HepG2 (cell line): ENCODE measurements around the gene EBF4. TPM values are rescaled to one million over a fixed set of nuclear protein-coding genes. Genes with fewer than 3 reads are reported as not detected.
A peak's percentile ranks its signal among the peaks of the same experiment; 100 is the strongest.

Source experiments
- ATRX ChIP-seq: sonication (generic); formaldehyde crosslinking; IDR thresholded peaks from 2 replicates; pipeline ENCODE4 v1.4.0; 2020; ENCODE audit warnings: missing genetic modification reagents, borderline replicate concordance
- BATF2 ChIP-seq: sonication (generic); formaldehyde crosslinking; IDR thresholded peaks from 2 replicates; pipeline ENCODE4 v1.8.0; 2022; ENCODE audit warnings: mild to moderate bottlenecking, missing genetic modification reagents, moderate library complexity
- CBX1 ChIP-seq: IDR thresholded peaks from one replicate; pipeline ENCODE4 v1.6.1; 2016; ENCODE audit warnings: antibody characterized with exemption, low read depth
- CSRNP1 ChIP-seq: sonication (generic); formaldehyde crosslinking; IDR thresholded peaks from 2 replicates; pipeline ENCODE4 v1.8.1; 2023; ENCODE audit warnings: mild to moderate bottlenecking, missing genetic modification reagents
- HNF1B ChIP-seq: sonication (generic); formaldehyde crosslinking; IDR thresholded peaks from 2 replicates; pipeline ENCODE4 v1.5.1; 2020; ENCODE audit warnings: mild to moderate bottlenecking, moderate library complexity, missing genetic modification reagents
- KLF6 ChIP-seq: IDR thresholded peaks from 2 replicates; pipeline ENCODE4 v1.8.0; 2016; ENCODE audit warnings: missing biosample characterization, missing genetic modification reagents
- KLF9 ChIP-seq: IDR thresholded peaks from 2 replicates; pipeline ENCODE4 v1.6.1; 2016; ENCODE audit warnings: low read depth
- POLR2G ChIP-seq: fragments of 200-400 bp; formaldehyde crosslinking; IDR thresholded peaks from 2 replicates; pipeline ENCODE4 v1.6.1; 2018; ENCODE audit warnings: mild to moderate bottlenecking, low read depth, low read length, moderate library complexity
- SKIL ChIP-seq: sonication (generic); formaldehyde crosslinking; IDR thresholded peaks from 2 replicates; pipeline ENCODE4 v1.8.0; 2022; ENCODE audit warnings: missing genetic modification reagents, mild to moderate bottlenecking, moderate library complexity, borderline replicate concordance
- SRSF9 ChIP-seq: fragments of 200-400 bp; formaldehyde crosslinking; IDR thresholded peaks from 2 replicates; pipeline ENCODE4 v1.6.1; 2018; ENCODE audit warnings: borderline replicate concordance, mild to moderate bottlenecking, low read depth, low read length; ENCODE audit not compliant: insufficient read depth, poor library complexity, severe bottlenecking
- TBX2 ChIP-seq: sonication (generic); formaldehyde crosslinking; IDR thresholded peaks from 2 replicates; pipeline ENCODE4 v1.5.0; 2020; ENCODE audit warnings: missing genetic modification reagents, mild to moderate bottlenecking, borderline replicate concordance
- YEATS4 ChIP-seq: sonication (generic); formaldehyde crosslinking; IDR thresholded peaks from 2 replicates; pipeline ENCODE4 v1.4.0; 2020; ENCODE audit warnings: missing genetic modification reagents, borderline replicate concordance
- ZFP36 ChIP-seq: fragments of 150-350 bp; IDR thresholded peaks from 2 replicates; pipeline ENCODE4 v1.6.1; 2018; ENCODE audit warnings: borderline replicate concordance, low read length, low read depth; ENCODE audit not compliant: partially characterized antibody
- ZKSCAN8 ChIP-seq: IDR thresholded peaks from 2 replicates; pipeline ENCODE4 v1.6.1; 2016; ENCODE audit warnings: borderline replicate concordance, missing genetic modification reagents, missing compliant biosample characterization
- ZMAT5 ChIP-seq: sonication (generic); formaldehyde crosslinking; IDR thresholded peaks from 2 replicates; pipeline ENCODE4 v1.5.0; 2020; ENCODE audit warnings: mild to moderate bottlenecking, low read depth, missing genetic modification reagents, borderline replicate concordance
- ZNF367 ChIP-seq: sonication (generic); formaldehyde crosslinking; IDR thresholded peaks from 2 replicates; pipeline ENCODE4 v1.4.0; 2020; ENCODE audit warnings: missing genetic modification reagents, borderline replicate concordance
- ZNF660 ChIP-seq: sonication (generic); formaldehyde crosslinking; IDR thresholded peaks from 2 replicates; pipeline ENCODE4 v1.5.1; 2020; ENCODE audit warnings: mild to moderate bottlenecking, low read depth, missing genetic modification reagents, borderline replicate concordance
- ZNF746 ChIP-seq: sonication (generic); formaldehyde crosslinking; IDR thresholded peaks from 2 replicates; pipeline ENCODE4 v1.8.0; 2022; ENCODE audit warnings: mild to moderate bottlenecking, missing genetic modification reagents
- ZSCAN25 ChIP-seq: sonication (generic); formaldehyde crosslinking; IDR thresholded peaks from 2 replicates; pipeline ENCODE4 v1.8.0; 2022; ENCODE audit warnings: mild to moderate bottlenecking, missing genetic modification reagents
- polyA plus RNA-seq, 8 experiments: library from polyadenylated mRNA; depleted of rRNA in 3 of 8; stranded (reverse) in 7 of 8; unstranded in 1 of 8; fragments of >200 nt; fragmentation: Illumina TruSeq in 4 of 8; extraction: Trizol in 4 of 8; gene quantifications; 2 replicates each; pipeline versions ENCODE4 v1.2.1 to v1.2.3, GENCODE V29; 2011 to 2016; ENCODE audit warnings: low read depth in 4 of 8, missing spikeins in 1 of 8, mixed read lengths in 1 of 8; ENCODE audit not compliant: insufficient read depth in 1 of 8
- total RNA-seq, 5 experiments: library from RNA; depleted of rRNA; stranded (reverse); fragments of >200 nt; fragmentation: Illumina TruSeq; extraction: Trizol; gene quantifications; 2 replicates each; pipeline ENCODE4 v1.2.3, GENCODE V29; 2016; ENCODE audit warnings: low read depth in 1 of 5
- TF ChIP-seq, protein P1 (sequence below): sonication (generic); formaldehyde crosslinking; IDR thresholded peaks from 2 replicates; pipeline ENCODE4 v1.4.0; 2020; ENCODE audit warnings: low read depth, mild to moderate bottlenecking, missing genetic modification reagents

The EBF4 gene
- total and polyA plus RNA-seq, 2 of the 13 experiments (the other 11 are each of a cell fraction or from before 2014, with no cell fraction given), result 0.84 to 2.2 TPM

GRCh38 chr20:2752567-2753460 lies 60.2 kb downstream of the EBF4 start (continued):
- TF ChIP-seq, protein P1, sequence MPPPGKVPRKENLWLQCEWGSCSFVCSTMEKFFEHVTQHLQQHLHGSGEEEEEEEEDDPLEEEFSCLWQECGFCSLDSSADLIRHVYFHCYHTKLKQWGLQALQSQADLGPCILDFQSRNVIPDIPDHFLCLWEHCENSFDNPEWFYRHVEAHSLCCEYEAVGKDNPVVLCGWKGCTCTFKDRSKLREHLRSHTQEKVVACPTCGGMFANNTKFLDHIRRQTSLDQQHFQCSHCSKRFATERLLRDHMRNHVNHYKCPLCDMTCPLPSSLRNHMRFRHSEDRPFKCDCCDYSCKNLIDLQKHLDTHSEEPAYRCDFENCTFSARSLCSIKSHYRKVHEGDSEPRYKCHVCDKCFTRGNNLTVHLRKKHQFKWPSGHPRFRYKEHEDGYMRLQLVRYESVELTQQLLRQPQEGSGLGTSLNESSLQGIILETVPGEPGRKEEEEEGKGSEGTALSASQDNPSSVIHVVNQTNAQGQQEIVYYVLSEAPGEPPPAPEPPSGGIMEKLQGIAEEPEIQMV (CRISPR knock-in tag), result no peak
- no peak for TF ChIP-seq KLF9 (CRISPR knock-in tag)
- TF ChIP-seq ZNF660, result no peak
- no peak for TF ChIP-seq ATRX (CRISPR knock-in tag)
- TF ChIP-seq CBX1, result no peak
- peak; percentile 90 for TF ChIP-seq HNF1B (CRISPR knock-in tag)
- no peak for TF ChIP-seq ZMAT5 (CRISPR knock-in tag)
- no peak for TF ChIP-seq ZNF746 (CRISPR knock-in tag)
- TF ChIP-seq ZFP36, result no peak
- TF ChIP-seq SRSF9, result no peak
- no peak for TF ChIP-seq BATF2
- no peak for TF ChIP-seq YEATS4 (CRISPR knock-in tag)
- no peak for TF ChIP-seq ZKSCAN8 (CRISPR knock-in tag)
- TF ChIP-seq ZNF367 (CRISPR knock-in tag), result no peak
- peak; percentile 32; the same call in 1 of the 2 replicates for TF ChIP-seq TBX2
- no peak; the same call in 1 of the 2 replicates for TF ChIP-seq CSRNP1
- no peak for TF ChIP-seq ZSCAN25 (CRISPR knock-in tag)
- TF ChIP-seq KLF6 (CRISPR knock-in tag), result no peak
- no peak for TF ChIP-seq SKIL
- TF ChIP-seq POLR2G, result no peak
